Mononuclear cell (primary cell): ENCODE results near the gene SV2B. TPM values are rescaled to one million over a fixed set of nuclear protein-coding genes. Genes with fewer than 3 reads are reported as not detected.

Source experiments
- H3K27me3 ChIP-seq: 2 replicates; pipeline ENCODE4 v1.6.0; 2011; ENCODE audit warnings: low read length, control low read depth; ENCODE audit not compliant: insufficient read depth
- H3K4me1 ChIP-seq: 2 replicates; pipeline ENCODE4 v1.5.1; 2011; ENCODE audit warnings: mild to moderate bottlenecking, low read length, control low read depth; ENCODE audit not compliant: insufficient read depth
- H3K4me3 ChIP-seq: 2 replicates; pipeline ENCODE4 v1.5.1; 2011; ENCODE audit warnings: mild to moderate bottlenecking, low read length, moderate library complexity
- H3K9me3 ChIP-seq: 2 replicates; pipeline ENCODE4 v1.5.1; 2011; ENCODE audit warnings: low read depth, mild to moderate bottlenecking, control low read depth, low read length
- total RNA-seq: library from RNA; depleted of rRNA; stranded (reverse); fragments of >200 nt; gene quantifications from one replicate; pipeline ENCODE4 v1.2.3, GENCODE V29; 2012

Gene SV2B
- under 0.01 TPM for total RNA-seq

GRCh38 chr15:91099995-91100813, at the start of gene SV2B:
Gene SV2B, plus strand, starts transcription at chr15:91100257. Its CDS starts 126,007 bp downstream, at chr15:91226264.
- Histone ChIP-seq H3K4me3 (peak within 1 kb of the TSS; percentile 16), H3K9me3 (no peaks in the 10 kb centered on the region), H3K4me1 (peaks cover 18% of the 10 kb centered on the region), H3K27me3 (peaks cover 85% of the 10 kb centered on the region)

- Histone ChIP-seq H3K9me3 (no peaks in the 10 kb centered on the region), H3K4me1 (peaks cover 29% of the 10 kb centered on the region), H3K27me3 (peaks cover 24% of the 10 kb centered on the region), H3K4me3 (no peak overlapping the region)
Measured at GRCh38 chr15:91051248-91051647, 48.8 kb upstream of the SV2B start.

- Histone ChIP-seq H3K9me3 (no peaks in the 10 kb centered on the region), H3K4me3 (no peak overlapping the region), H3K4me1 (peaks cover 4% of the 10 kb centered on the region), H3K27me3 (peaks cover 45% of the 10 kb centered on the region)
Measured at GRCh38 chr15:91054816-91055215, 45.2 kb upstream of the SV2B start.

- H3K4me3 ChIP-seq = no peak overlapping the region
- peaks cover 45% of the 10 kb centered on the region for H3K27me3 ChIP-seq
- H3K4me1 ChIP-seq = no peaks in the 10 kb centered on the region
- H3K9me3 ChIP-seq = no peaks in the 10 kb centered on the region
Measured at GRCh38 chr15:91055548-91056331, 44.3 kb upstream of the SV2B start.

GRCh38 chr15:91061230-91061629, 38.8 kb upstream of the SV2B start:
- Histone ChIP-seq H3K27me3 (peaks cover 22% of the 10 kb centered on the region), H3K4me3 (no peak overlapping the region), H3K9me3 (no peaks in the 10 kb centered on the region), H3K4me1 (no peaks in the 10 kb centered on the region)

- Histone ChIP-seq H3K27me3 (peaks cover 14% of the 10 kb centered on the region), H3K4me1 (no peaks in the 10 kb centered on the region), H3K4me3 (no peak overlapping the region), H3K9me3 (no peaks in the 10 kb centered on the region)
Measured at GRCh38 chr15:91061997-91062396, 38.1 kb upstream of the SV2B start.

- Histone ChIP-seq H3K4me3 (no peak overlapping the region), H3K9me3 (no peaks in the 10 kb centered on the region), H3K27me3 (no peaks in the 10 kb centered on the region), H3K4me1 (no peaks in the 10 kb centered on the region)
Measured at GRCh38 chr15:91065505-91065904, 34.6 kb upstream of the SV2B start.

GRCh38 chr15:91067036-91067435, 33.0 kb upstream of the SV2B start:
- H3K9me3 ChIP-seq = no peaks in the 10 kb centered on the region
- no peak overlapping the region for H3K4me3 ChIP-seq
- H3K27me3 ChIP-seq = peaks cover 9% of the 10 kb centered on the region
- H3K4me1 ChIP-seq = no peaks in the 10 kb centered on the region

GRCh38 chr15:91068436-91068835, 31.6 kb upstream of the SV2B start:
- no peaks in the 10 kb centered on the region for H3K4me1 ChIP-seq
- no peaks in the 10 kb centered on the region for H3K9me3 ChIP-seq
- H3K4me3 ChIP-seq = no peak overlapping the region
- peaks cover 9% of the 10 kb centered on the region for H3K27me3 ChIP-seq

GRCh38 chr15:91068966-91069365, 31.1 kb upstream of the SV2B start:
- Histone ChIP-seq H3K27me3 (peaks cover 9% of the 10 kb centered on the region), H3K4me1 (no peaks in the 10 kb centered on the region), H3K4me3 (no peak overlapping the region), H3K9me3 (no peaks in the 10 kb centered on the region)

- Histone ChIP-seq H3K9me3 (no peaks in the 10 kb centered on the region), H3K27me3 (peaks cover 9% of the 10 kb centered on the region), H3K4me3 (no peak overlapping the region), H3K4me1 (no peaks in the 10 kb centered on the region)
Measured at GRCh38 chr15:91070872-91071271, 29.2 kb upstream of the SV2B start.

GRCh38 chr15:91072161-91072560, 27.9 kb upstream of the SV2B start:
- Histone ChIP-seq H3K9me3 (no peaks in the 10 kb centered on the region), H3K4me3 (no peak overlapping the region), H3K4me1 (no peaks in the 10 kb centered on the region)

GRCh38 chr15:91073077-91073476, 27.0 kb upstream of the SV2B start:
- Histone ChIP-seq H3K4me3 (no peak overlapping the region), H3K27me3 (peaks cover 9% of the 10 kb centered on the region), H3K4me1 (no peaks in the 10 kb centered on the region), H3K9me3 (no peaks in the 10 kb centered on the region)

More at GRCh38 chr15:91072161-91072560, 27.9 kb upstream of the SV2B start:
- peaks cover 9% of the 10 kb centered on the region for H3K27me3 ChIP-seq

- no peak overlapping the region for H3K4me3 ChIP-seq
- H3K4me1 ChIP-seq = no peaks in the 10 kb centered on the region
- peaks cover 4% of the 10 kb centered on the region for H3K9me3 ChIP-seq
- H3K27me3 ChIP-seq = peaks cover 9% of the 10 kb centered on the region
Measured at GRCh38 chr15:91073768-91074167, 26.3 kb upstream of the SV2B start.

- Histone ChIP-seq H3K4me3 (no peak overlapping the region), H3K4me1 (no peaks in the 10 kb centered on the region), H3K9me3 (peaks cover 5% of the 10 kb centered on the region), H3K27me3 (peaks cover 8% of the 10 kb centered on the region)
Measured at GRCh38 chr15:91075739-91076138, 24.3 kb upstream of the SV2B start.
